ENCODE data around the gene XRN1.
"Not testable (repeated sequence)": the region's sequence is repeated elsewhere in the genome, so short reads cannot be mapped to it uniquely, and the experiment has no call there.

DNA sequence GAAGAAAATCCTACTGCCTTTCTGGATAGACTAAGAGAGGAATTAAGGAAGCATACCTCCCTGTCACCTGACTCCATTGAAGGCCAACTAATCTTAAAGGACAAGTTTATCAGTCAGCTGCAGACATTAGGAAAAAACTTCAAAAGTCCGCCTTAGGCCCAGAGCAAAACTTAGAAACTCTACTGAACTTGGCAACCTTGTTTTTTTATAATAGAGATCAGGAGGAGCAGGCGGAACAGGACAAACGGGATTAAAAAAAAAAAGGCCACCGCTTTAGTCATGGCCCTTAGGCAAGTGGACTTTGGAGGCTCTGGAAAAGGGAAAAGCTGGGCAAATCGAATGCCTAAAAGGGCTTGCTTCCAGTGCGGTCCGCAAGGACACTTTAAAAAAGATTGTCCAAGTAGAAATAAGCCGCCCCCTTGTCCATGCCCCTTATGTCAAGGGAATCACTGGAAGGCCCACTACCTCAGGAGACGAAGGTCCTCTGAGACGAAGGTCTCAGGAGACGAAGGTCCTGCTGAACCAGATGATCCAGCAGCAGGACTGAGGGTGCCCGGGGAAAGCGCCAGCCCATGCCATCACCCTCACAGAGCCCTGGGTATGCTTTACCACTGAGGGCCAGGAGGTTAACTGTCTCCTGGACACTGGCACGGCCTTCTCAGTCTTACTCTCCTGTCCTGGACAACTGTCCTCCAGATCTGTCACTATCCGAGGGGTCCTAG lies 8.2 kb downstream of the XRN1 start:
- TF ChIP-seq, protein P1, sequence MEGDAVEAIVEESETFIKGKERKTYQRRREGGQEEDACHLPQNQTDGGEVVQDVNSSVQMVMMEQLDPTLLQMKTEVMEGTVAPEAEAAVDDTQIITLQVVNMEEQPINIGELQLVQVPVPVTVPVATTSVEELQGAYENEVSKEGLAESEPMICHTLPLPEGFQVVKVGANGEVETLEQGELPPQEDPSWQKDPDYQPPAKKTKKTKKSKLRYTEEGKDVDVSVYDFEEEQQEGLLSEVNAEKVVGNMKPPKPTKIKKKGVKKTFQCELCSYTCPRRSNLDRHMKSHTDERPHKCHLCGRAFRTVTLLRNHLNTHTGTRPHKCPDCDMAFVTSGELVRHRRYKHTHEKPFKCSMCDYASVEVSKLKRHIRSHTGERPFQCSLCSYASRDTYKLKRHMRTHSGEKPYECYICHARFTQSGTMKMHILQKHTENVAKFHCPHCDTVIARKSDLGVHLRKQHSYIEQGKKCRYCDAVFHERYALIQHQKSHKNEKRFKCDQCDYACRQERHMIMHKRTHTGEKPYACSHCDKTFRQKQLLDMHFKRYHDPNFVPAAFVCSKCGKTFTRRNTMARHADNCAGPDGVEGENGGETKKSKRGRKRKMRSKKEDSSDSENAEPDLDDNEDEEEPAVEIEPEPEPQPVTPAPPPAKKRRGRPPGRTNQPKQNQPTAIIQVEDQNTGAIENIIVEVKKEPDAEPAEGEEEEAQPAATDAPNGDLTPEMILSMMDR (IDR thresholded peaks at IDR 0.05; ENCODE audit: insufficient read depth, low read depth, low read length): not testable (repeated sequence)
- not testable (repeated sequence) for TF ChIP-seq EZH2 (IDR thresholded peaks at IDR 0.05; ENCODE audit: insufficient read depth, low read length)
